ENCODE measurements around the gene SCUBE1. TPM values are rescaled to one million over a fixed set of nuclear protein-coding genes. Genes with fewer than 3 reads are reported as not detected.

SCUBE1 gene
- polyA plus RNA-seq, 4 donors: 7.3 to 15.9 (median 9.0) TPM

DNA sequence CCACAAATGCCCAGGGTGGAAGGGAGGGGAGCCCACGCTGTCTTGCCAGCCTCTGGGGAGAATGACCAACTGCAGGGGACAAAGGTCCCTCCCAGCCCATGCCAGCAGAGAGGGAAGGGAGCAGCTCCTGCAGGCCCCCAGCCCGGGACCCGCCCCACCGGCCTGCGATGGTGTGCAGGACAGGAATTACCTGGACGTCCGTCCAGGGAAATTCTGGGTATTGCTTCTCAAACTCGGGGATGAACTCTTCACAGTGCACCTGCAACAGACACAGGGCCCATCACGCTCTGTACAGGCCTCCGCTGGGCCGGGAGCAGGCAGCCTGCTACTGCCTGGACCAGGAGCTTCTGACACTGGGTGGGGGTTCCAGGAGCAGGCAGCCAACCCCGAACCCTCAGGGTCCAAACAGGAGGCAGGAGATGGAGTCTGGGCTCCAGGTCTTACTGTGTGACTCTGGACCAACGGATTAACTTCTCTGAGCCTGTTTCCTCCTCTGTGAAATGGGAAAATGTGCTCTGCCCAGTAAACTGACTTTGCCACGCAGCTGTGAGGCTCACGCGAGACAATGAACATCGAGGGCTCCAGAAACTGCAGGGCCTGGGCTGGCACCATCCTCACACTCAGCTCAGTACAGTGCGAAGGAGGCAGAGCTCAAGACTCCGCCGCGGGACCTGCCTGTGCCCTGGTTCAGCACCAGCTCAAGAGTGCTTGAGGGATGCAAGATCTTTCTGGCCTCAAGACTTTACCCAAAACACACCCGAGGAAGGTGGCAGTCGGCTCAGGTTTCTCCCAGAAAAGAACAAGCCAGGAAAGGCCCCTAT, 173.7 kb downstream of the SCUBE1 start:
- no peak for DNase-seq (ENCODE audit: low read depth in 4 of 4, low spot score in 2 of 4)

- no peak for DNase-seq (ENCODE audit: low read depth in 4 of 4, low spot score in 2 of 4)
Measured at GRCh38 chr22:43168471-43169309, 174.5 kb downstream of the SCUBE1 start.

DNA sequence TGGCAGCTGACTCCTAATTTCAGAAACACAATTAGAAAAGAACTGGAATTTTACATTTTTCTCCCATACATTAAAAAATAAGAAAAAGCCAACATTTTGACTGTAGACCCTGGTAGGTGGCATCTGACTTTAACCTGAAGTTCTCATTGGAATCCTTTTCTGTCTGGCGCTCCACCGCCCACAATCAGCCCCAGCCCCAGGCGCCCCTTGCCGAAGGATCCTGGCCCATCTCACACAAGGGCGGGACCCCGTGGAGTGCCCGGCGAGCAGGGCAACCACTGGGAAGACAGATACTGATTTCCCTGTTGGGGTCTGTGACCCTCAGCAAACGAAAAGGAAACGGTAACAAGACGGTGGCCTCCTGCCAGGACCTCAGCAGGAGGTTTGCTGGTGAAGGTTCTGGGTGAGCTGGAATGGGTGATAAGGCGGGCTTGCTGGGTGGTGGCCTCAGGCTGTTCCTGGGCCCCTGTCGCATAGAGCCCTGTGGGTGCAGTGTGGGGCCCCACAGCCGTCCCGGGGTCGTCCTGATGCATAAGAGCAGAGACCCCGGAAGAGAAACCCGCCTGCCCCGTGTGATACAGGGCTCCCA, 176.1 kb downstream of the SCUBE1 start:
- no peak for DNase-seq (ENCODE audit: low read depth in 4 of 4, low spot score in 2 of 4)

- no peak for DNase-seq (ENCODE audit: low read depth in 4 of 4, low spot score in 2 of 4)
Measured at GRCh38 chr22:43166132-43166930, 176.8 kb downstream of the SCUBE1 start.

- no peak for DNase-seq (ENCODE audit: low read depth in 4 of 4, low spot score in 2 of 4)
Measured at GRCh38 chr22:43164636-43165035, 178.5 kb downstream of the SCUBE1 start.

DNA sequence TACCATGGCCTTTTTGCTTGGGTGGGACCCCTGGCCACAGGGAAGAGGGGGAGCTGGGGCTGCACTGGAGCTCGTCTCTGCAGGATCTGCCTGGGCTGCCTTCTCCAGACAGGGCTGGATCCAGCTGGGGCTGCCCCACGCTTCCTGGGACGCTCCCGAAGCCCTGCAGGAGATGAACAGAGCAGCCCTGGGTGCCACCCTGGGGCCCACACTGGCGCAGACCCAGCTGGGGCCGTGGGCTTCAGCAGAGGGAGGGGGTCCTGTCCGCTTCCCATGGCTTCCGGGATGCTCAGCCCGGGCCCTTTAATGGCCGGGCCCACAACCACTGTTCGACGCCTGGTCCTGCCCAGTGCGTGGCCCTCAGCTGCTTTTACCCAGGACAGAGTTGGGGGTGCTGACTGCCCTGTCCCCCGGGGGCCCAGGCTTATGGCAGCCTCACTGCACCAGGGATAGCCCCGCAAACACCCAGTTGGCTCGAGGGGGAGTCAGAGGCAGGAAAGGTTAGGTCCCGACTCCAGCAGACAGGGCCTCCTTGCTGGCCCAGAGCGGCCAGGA, 179.9 kb downstream of the SCUBE1 start:
- no peak for DNase-seq (ENCODE audit: low read depth in 4 of 4, low spot score in 2 of 4)

DNA sequence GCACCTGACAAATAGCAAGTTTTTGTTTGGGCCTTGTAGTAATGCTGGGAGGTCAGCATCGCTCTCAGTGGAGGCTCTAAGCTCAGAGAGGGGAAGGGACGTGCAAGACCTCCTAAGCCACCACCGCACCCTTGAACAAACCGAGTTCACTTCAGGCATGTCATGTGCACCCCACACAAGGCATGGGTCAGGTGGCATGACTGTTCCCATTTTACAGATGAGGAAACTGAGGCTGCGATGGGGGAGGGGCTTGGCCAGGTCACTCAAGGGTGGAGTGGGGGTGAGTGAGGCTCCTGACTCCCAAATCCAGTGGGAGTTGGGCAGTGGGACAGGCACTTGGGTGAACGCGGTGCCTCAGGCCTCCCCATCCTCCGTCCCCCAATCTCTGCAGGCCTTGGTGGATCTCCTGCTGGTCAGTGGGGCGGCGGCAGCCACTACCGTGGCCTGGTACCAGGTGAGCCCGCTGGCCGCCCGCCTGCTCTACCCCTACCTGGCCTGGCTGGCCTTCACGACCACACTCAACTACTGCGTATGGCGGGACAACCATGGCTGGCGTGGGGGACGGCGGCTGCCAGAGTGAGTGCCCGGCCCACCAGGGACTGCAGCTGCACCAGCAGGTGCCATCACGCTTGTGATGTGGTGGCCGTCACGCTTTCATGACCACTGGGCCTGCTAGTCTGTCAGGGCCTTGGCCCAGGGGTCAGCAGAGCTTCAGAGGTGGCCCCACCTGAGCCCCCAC, 180.6 kb downstream of the SCUBE1 start:
- DNase-seq (ENCODE audit: low read depth in 4 of 4, low spot score in 2 of 4): no peak

DNA sequence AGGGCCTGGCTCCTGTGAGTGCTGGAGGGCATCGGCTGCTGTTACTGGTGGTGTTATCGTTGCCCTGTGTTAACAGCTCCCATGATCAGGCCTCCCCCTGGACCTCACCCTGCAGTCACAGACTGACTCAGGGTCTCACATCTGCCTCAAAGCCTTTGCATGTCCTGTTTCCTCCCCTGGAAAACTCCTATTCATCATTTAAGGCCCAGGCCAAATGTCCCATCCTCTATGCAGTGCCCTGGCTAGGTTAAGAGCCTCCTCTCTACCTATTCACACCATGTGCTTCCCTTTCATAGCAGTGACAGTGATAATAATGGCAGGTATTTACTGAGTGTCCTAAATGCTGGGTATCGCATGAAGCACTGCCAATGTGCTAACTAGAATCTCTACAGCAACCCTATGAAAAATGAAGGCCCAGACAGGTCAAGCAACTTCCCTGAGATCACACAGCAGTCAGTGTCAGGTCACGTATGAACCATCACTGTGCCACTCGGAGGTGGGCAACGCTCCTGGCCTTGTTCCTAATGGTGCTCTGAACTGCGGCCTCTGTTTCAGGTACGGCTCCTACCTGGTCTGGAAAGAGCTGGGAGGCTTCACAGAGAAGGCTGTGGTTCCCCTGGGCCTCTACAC, 182.6 kb downstream of the SCUBE1 start:
- DNase-seq (ENCODE audit: low read depth in 4 of 4, low spot score in 2 of 4): no peak

DNA sequence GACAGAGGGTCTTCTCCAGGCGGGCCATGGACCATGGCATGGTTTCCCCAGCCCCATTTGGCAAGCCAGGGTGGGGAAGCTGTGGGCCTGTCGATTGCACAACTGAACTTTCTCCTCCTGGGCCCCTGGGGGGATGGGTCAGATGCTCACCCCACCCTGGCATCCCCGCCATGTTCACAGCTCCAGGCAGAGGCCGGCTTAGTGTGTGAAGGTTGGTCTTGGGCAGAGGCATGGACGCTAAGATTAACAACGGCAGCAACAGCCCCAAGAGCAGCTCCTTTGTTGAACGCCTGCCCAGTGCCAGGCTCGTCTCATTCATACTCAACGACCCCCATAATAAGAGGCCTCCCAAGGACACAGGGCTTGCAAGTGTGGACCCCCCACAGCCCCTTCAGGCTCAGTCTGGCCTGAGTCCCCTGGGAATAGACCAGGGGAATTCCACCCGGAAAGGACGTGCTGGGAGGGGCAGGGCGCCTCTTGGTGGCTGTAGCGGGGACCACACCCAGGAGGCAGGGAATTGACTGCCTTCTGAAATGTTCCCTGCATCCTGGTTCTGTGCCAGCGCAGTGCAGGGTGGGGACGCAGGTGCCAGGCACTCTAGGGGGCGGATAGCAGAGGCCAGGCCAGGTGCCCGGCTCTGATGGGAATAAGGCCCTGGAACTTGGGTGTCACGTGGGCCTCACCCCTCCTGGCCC, 183.5 kb downstream of the SCUBE1 start:
- DNase-seq (ENCODE audit: low read depth in 4 of 4, low spot score in 2 of 4): no peak

DNA sequence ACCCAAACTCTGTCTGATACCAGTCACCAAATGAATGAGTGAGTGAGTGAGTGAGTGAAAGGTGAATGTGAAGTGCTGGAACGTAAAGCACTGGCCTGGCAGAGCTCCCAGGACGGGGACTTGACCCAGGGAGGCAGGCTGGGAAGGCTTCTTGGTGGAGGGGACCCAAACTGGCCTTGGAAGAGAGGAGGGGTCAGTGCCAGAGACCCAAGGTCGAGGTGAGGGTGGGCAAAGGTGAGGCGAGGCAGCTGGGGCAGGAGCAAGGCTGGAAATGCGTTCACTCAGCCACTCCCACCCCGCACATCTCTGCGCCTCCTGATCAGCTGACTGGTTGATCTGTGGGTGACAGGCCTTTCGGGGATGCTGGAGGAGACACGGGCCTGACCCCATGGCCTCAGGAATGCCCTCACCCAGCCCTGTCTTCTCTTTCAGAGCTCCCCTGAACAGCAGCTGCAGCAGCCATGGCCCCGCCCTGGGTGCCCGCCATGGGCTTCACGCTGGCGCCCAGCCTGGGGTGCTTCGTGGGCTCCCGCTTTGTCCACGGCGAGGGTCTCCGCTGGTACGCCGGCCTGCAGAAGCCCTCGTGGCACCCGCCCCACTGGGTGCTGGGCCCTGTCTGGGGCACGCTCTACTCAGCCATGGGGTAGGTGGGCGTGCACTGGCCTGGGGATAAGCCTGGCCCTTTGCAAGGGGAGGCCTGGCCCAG, 184.2 kb downstream of the SCUBE1 start:
- DNase-seq (ENCODE audit: low read depth in 4 of 4, low spot score in 2 of 4): no peak

GRCh38 chr22:43157874-43158546, 185.2 kb downstream of the SCUBE1 start:
- DNase-seq (ENCODE audit: low read depth in 4 of 4, low spot score in 2 of 4): no peak

DNA sequence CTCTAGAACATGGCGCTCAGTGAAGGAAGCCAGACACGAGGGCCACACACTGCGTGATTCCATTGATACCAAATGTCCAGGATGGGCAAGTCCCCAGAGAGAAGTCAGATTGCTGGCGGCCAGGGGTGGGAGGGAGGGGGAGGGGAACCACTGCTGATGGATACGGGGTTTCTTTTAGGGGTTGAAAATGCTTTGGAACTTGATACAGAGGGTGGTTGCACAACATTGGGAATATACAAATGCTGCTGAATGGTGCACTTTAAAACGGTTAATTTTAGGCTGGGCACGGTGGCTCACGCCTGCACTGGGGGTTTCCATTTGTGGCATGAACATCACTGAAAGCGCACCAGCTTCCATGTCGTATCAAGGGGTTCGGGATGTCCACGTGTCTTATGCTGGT, 186.8 kb downstream of the SCUBE1 start:
- no peak for DNase-seq (ENCODE audit: low read depth in 4 of 4, low spot score in 2 of 4)

DNA sequence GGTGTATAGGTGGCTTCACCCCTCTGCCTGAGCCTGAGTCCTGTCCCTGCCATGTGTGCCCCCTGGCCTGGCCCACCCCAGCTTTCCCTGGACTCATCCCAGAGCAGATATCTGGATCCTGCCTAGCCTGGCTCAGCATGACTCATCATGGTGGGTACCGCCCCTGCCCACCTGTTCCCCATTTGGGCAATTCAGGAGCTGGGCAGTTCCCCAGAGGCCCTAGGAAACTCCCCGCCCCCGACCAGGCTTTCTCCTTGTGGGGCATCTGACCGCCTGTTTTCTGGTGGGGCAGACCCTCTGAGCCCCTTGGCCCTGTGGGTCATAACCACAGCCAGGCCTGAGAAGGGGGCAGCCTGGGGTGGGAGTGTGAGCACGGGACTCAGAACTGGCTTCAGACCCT, 187.4 kb downstream of the SCUBE1 start:
- DNase-seq (ENCODE audit: low read depth in 4 of 4, low spot score in 2 of 4): no peak

DNA sequence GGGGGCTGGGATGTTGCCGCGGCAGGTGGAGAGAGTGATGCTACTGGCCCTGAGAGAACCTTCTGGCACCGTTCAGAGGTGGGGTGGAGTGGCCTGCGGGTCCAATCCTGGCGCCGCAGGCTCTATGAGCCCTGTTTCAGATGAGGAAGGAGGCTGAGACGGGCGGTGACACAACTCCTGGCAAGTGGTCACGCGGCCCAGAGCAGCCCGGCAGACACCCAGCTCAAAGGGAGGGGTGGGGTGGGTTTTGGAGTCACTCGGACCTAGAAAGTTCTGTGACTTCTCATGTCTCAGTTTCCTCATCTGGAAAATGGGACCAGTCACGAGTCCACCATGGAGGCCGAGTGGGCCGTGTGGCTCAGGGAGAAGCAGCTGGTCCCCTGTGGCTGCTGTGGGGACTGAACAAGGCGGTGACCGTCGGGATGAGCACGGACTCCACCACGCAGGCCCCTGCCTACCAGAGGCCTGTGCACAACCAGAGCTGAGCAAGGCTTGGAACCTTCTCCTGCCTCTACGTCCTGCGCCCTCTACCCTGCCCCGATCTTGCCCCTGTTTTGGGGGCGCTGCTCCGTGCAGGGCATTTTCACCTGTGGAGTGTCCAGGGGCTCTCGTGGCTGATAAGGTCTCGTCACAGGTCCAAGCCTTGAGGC, 188.2 kb downstream of the SCUBE1 start:
- DNase-seq (ENCODE audit: low read depth in 4 of 4, low spot score in 2 of 4): no peak

DNA sequence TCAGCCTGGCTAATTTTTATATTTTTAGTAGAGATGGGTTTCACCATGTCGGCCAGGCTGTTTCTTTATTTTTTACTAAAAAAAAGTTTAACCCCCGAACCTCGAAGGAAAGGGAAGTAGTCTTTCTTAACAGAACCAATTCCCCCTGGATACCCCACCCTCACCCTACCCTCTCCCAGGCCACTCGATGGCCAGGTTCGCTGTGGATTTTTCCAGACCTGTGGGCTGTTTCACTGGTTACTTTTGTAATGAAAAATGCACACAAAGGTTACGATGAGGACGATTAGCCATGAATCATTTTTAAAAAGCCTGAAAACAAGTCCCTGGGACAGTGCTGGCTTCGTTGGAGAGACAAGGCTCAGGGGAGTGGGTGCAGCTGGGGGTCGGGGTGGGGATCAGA, 189.3 kb downstream of the SCUBE1 start:
- DNase-seq (ENCODE audit: low read depth in 4 of 4, low spot score in 2 of 4): no peak

- no peak for DNase-seq (ENCODE audit: low read depth in 4 of 4, low spot score in 2 of 4)
Measured at GRCh38 chr22:43152357-43153071, 190.7 kb downstream of the SCUBE1 start.
